Chondrocyte (in vitro differentiated cells): ENCODE data around the gene EIF1B. TPM values are rescaled to one million over a fixed set of nuclear protein-coding genes. Genes with fewer than 3 reads are reported as not detected.

Experiments used
- DNase-seq: peaks from one replicate; pipeline ENCODE4 v3.0.0; 2021; ENCODE audit warnings: mixed read lengths, low spot score
- H3K27ac Mint-ChIP-seq: one replicate; pipeline ENCODE4 v1.8.0; 2021; ENCODE audit warnings: mild to moderate bottlenecking, moderate library complexity, mixed read lengths; ENCODE audit not compliant: unreplicated experiment
- H3K27me3 Mint-ChIP-seq: 2 replicates; pipeline ENCODE4 v1.8.0; 2021; ENCODE audit warnings: low read depth, mixed read lengths
- H3K36me3 Mint-ChIP-seq: 2 replicates; pipeline ENCODE4 v1.8.0; 2021; ENCODE audit warnings: low read depth, mixed read lengths
- H3K4me1 Mint-ChIP-seq: 2 replicates; pipeline ENCODE4 v1.8.0; 2021; ENCODE audit warnings: low read depth, mild to moderate bottlenecking, mixed read lengths
- H3K4me3 Mint-ChIP-seq: one replicate; pipeline ENCODE4 v1.8.0; 2021; ENCODE audit warnings: mild to moderate bottlenecking, moderate library complexity, mixed read lengths; ENCODE audit not compliant: unreplicated experiment
- H3K9me3 Mint-ChIP-seq: 2 replicates; pipeline ENCODE4 v1.8.0; 2021; ENCODE audit warnings: low read depth, mixed read lengths
- CTCF ChIP-seq: fragments of 200-600 bp; sonication (generic); IDR thresholded peaks from 2 replicates; pipeline ENCODE4 v1.5.0; 2021; ENCODE audit warnings: antibody characterized with exemption, mild to moderate bottlenecking, moderate library complexity
- total RNA-seq: library from RNA; stranded (reverse); gene quantifications from 3 replicates; pipeline ENCODE4 v1.2.1, GENCODE V29; 2021

The EIF1B gene
- total RNA-seq, 1 donor from 2014 or later = 58.1 TPM

GRCh38 chr3:40308725-40309417 lies 636 bp upstream of the EIF1B start:
- no peak for DNase-seq
- Mint-ChIP-seq H3K9me3 (no peaks in the 10 kb centered on the region), H3K4me1 (peaks cover 25% of the 10 kb centered on the region), H3K27ac (peak overlapping the region; percentile 100), H3K27me3 (no peaks in the 10 kb centered on the region), H3K36me3 (peaks cover 18% of the 10 kb centered on the region), H3K4me3 (peak overlapping the region; percentile 100)
- no peak for TF ChIP-seq CTCF

GRCh38 chr3:40309925-40310695 lies 603 bp downstream of the EIF1B start:
- peak overlapping the region; percentile 100 for H3K4me3 Mint-ChIP-seq
- DNase-seq = no peak
- TF ChIP-seq CTCF = no peak
- peak overlapping the region; percentile 100 for H3K27ac Mint-ChIP-seq
- no peaks in the 10 kb centered on the region for H3K27me3 Mint-ChIP-seq
- peaks cover 18% of the 10 kb centered on the region for H3K36me3 Mint-ChIP-seq
- H3K9me3 Mint-ChIP-seq = no peaks in the 10 kb centered on the region
- peaks cover 30% of the 10 kb centered on the region for H3K4me1 Mint-ChIP-seq

GRCh38 chr3:40310705-40311104 lies 1.2 kb downstream of the EIF1B start:
- peaks cover 30% of the 10 kb centered on the region for H3K4me1 Mint-ChIP-seq
- no peaks in the 10 kb centered on the region for H3K9me3 Mint-ChIP-seq
- no peak for DNase-seq
- no peaks in the 10 kb centered on the region for H3K27me3 Mint-ChIP-seq
- peak overlapping the region; percentile 100 for H3K27ac Mint-ChIP-seq
- TF ChIP-seq CTCF = no peak
- peak overlapping the region; percentile 100 for H3K4me3 Mint-ChIP-seq
- peaks cover 18% of the 10 kb centered on the region for H3K36me3 Mint-ChIP-seq

- H3K9me3 Mint-ChIP-seq = no peaks in the 10 kb centered on the region
- peak overlapping the region; percentile 65 for H3K27ac Mint-ChIP-seq
- H3K27me3 Mint-ChIP-seq = no peaks in the 10 kb centered on the region
- peaks cover 30% of the 10 kb centered on the region for H3K4me1 Mint-ChIP-seq
- DNase-seq = no peak
- no peak for TF ChIP-seq CTCF
- H3K4me3 Mint-ChIP-seq = no peak overlapping the region
- peaks cover 18% of the 10 kb centered on the region for H3K36me3 Mint-ChIP-seq
These were observed 3.2 kb downstream of the EIF1B start for GRCh38 chr3:40312661-40313226.
